B cell (primary cell): ENCODE results near the gene HEBP1. TPM values are rescaled to one million over a fixed set of nuclear protein-coding genes. Genes with fewer than 3 reads are reported as not detected.

ENCODE experiments used
- ATAC-seq: fragments of 200-7000 bp; cut with Tn5 transposase; one replicate; pipeline ENCODE4 v1.10.0; 2021; ENCODE audit warnings: low read depth, mild to moderate bottlenecking, moderate number of reproducible peaks, moderate library complexity
- CTCF ChIA-PET: fragments of 350-600 bp; sonication (Branson Sonifier 250); formaldehyde crosslinking; loops from one replicate; lab custom pipeline; 2021; ENCODE audit warnings: antibody characterized with exemption, inconsistent platforms; lab: Charles Lee
- POLR2A ChIA-PET: fragments of 350-600 bp; sonication (Branson Sonifier 250); formaldehyde crosslinking; loops from one replicate; lab custom pipeline; 2021; ENCODE audit warnings: antibody characterized with exemption; lab: Charles Lee
- DNase-seq: peaks from one replicate; pipeline ENCODE4 v3.0.0; 2013
- H2AFZ ChIP-seq: 2 replicates; pipeline ENCODE4 v1.6.1; 2012; ENCODE audit warnings: mild to moderate bottlenecking, low read depth, low read length; ENCODE audit not compliant: insufficient read depth, poor library complexity, severe bottlenecking
- H3K27ac ChIP-seq, 2 donors: 1 replicate in 1 of 2; 2 replicates in 1 of 2; pipeline ENCODE4 v1.5.1; 2012 to 2013; ENCODE audit warnings: low read length in 2 of 2, mild to moderate bottlenecking in 2 of 2, moderate library complexity in 1 of 2
- H3K27me3 ChIP-seq, 4 experiments: fragments of 200-600 bp in 1 of 4; sonication (generic) in 1 of 4; replicated peaks in 1 of 4; 1 replicate in 2 of 4; 2 replicates in 2 of 4; pipeline versions ENCODE4 v1.6.1 to v1.7.0; 2013 to 2016; ENCODE audit warnings: low read length in 3 of 4, mild to moderate bottlenecking in 2 of 4, mixed read lengths in 1 of 4, moderate library complexity in 1 of 4; ENCODE audit not compliant: insufficient read depth in 4 of 4, control insufficient read depth in 3 of 4; ENCODE audit errors: control extremely low read depth in 1 of 4
- H3K36me3 ChIP-seq, 2 experiments: replicated peaks in 1 of 2; 1 replicate in 1 of 2; 2 replicates in 1 of 2; pipeline versions ENCODE4 v1.6.1 to v1.7.1; 2013; ENCODE audit warnings: low read length in 1 of 2; ENCODE audit not compliant: insufficient read depth in 2 of 2, control insufficient read depth in 1 of 2; ENCODE audit errors: control extremely low read depth in 1 of 2, extremely low read depth in 1 of 2
- H3K4me1 ChIP-seq, 2 donors: fragments of 200-600 bp in 1 of 2; sonication (generic) in 1 of 2; 1 replicate in 1 of 2; 2 replicates in 1 of 2; pipeline versions ENCODE4 v1.5.1 to v1.6.1; 2013 to 2017; ENCODE audit warnings: low read length in 2 of 2; ENCODE audit not compliant: control insufficient read depth in 2 of 2, insufficient read depth in 2 of 2
- H3K4me2 ChIP-seq: replicated peaks from 2 replicates; pipeline ENCODE3; 2012; ENCODE audit warnings: mild to moderate bottlenecking, low read depth, low read length; ENCODE audit not compliant: poor library complexity, severe bottlenecking
- H3K4me3 ChIP-seq, 5 experiments: fragments of 200-600 bp in 1 of 5; sonication (generic) in 1 of 5; 1 replicate in 3 of 5; 2 replicates in 2 of 5; pipeline versions ENCODE4 v1.5.1 to v1.7.0; 2011 to 2016; ENCODE audit warnings: low read length in 4 of 5, mild to moderate bottlenecking in 4 of 5, low read depth in 2 of 5, control low read depth in 1 of 5, moderate library complexity in 1 of 5; ENCODE audit not compliant: insufficient read depth in 1 of 5; ENCODE audit errors: control extremely low read depth in 1 of 5, extremely low read depth in 1 of 5
- H3K79me2 ChIP-seq: fragments of 200-600 bp; sonication (generic); one replicate; pipeline ENCODE4 v1.6.0; 2016; ENCODE audit warnings: low read length; ENCODE audit not compliant: control insufficient read depth, insufficient read depth
- H3K9ac ChIP-seq: fragments of 200-600 bp; sonication (generic); 2 replicates; pipeline ENCODE4 v1.6.1; 2017; ENCODE audit warnings: mild to moderate bottlenecking, low read length, moderate library complexity
- H3K9me3 ChIP-seq, 3 donors: one replicate each; pipeline versions ENCODE4 v1.6.1 to v1.7.1; 2013; ENCODE audit warnings: low read length in 2 of 3; ENCODE audit not compliant: control insufficient read depth in 2 of 3, insufficient read depth in 1 of 3; ENCODE audit errors: control extremely low read depth in 1 of 3
- H4K20me1 ChIP-seq: 2 replicates; pipeline ENCODE4 v1.6.0; 2012; ENCODE audit warnings: mild to moderate bottlenecking, low read length; ENCODE audit not compliant: insufficient read depth, control insufficient read depth, poor library complexity, severe bottlenecking
- H3K27ac Mint-ChIP-seq: one replicate; pipeline ENCODE4 v1.8.0; 2021; ENCODE audit warnings: mixed read lengths
- H3K27me3 Mint-ChIP-seq: one replicate; pipeline ENCODE4 v1.8.0; 2021; ENCODE audit warnings: mixed read lengths
- H3K4me1 Mint-ChIP-seq: one replicate; pipeline ENCODE4 v1.8.0; 2021; ENCODE audit warnings: mixed read lengths
- H3K4me3 Mint-ChIP-seq: one replicate; pipeline ENCODE4 v1.8.0; 2021; ENCODE audit warnings: mixed read lengths
- H3K9me3 Mint-ChIP-seq: one replicate; pipeline ENCODE4 v1.8.0; 2022; ENCODE audit warnings: mixed read lengths; ENCODE audit not compliant: insufficient read depth
- CTCF ChIP-seq: fragments of 200-600 bp; IDR thresholded peaks from one replicate; pipeline ENCODE4 v1.8.0; 2022; ENCODE audit warnings: antibody characterized with exemption, mild to moderate bottlenecking
- EZH2 ChIP-seq: IDR thresholded peaks from 2 replicates; pipeline ENCODE4 v1.6.1; 2012; ENCODE audit warnings: borderline replicate concordance, low read depth, mild to moderate bottlenecking, moderate library complexity, low read length; ENCODE audit not compliant: insufficient read depth, poor library complexity, severe bottlenecking
- WGBS: methylation state at CpG from one replicate; pipeline ENCODE4 v1.1.5; 2013; ENCODE audit warnings: missing lambda C conversion rate; ENCODE audit not compliant: insufficient coverage; 5-methylcytosine and 5-hydroxymethylcytosine counted together
- intact Hi-C: fragments of 100-400 bp; cut with micrococcal nuclease; formaldehyde crosslinking; loops from one replicate; pipeline ENCODE4 v1.10.0; 2022
- polyA plus RNA-seq: library from polyadenylated mRNA; depleted of rRNA; stranded (reverse); fragments of >200 nt; gene quantifications from 2 replicates; pipeline ENCODE4 v1.2.3, GENCODE V29; 2012
- total RNA-seq, 2 donors: library from RNA; stranded (reverse); fragments of 120-200 nt in 1 of 2; gene quantifications; 1 replicate in 1 of 2; 2 replicates in 1 of 2; pipeline versions ENCODE4 v1.2.3 to v1.2.4, GENCODE V29; 2013 to 2022

Gene HEBP1
- total and polyA plus RNA-seq, 2 donors (not counting 1 experiment from before 2014, with no cell fraction given) = 6.0 to 14.5 TPM

GRCh38 chr12:12999271-12999958, 650 bp downstream of the HEBP1 start:
- TF ChIP-seq EZH2 (no peak), CTCF (no peak)
- Histone ChIP-seq H3K4me2 (peak overlapping the region; percentile 98), H3K27ac (peak overlapping the region in 1 of 2 donors; percentile 59), H4K20me1 (no peaks in the 10 kb centered on the region), H3K9me3 (no peaks in the 10 kb centered on the region), H3K36me3 (no peaks in the 10 kb centered on the region), H3K9ac (peak overlapping the region; percentile 80), H3K27me3 (peaks cover 0 to 3% (median 0%) of the 10 kb centered on the region in 4 experiments), H3K4me1 (peaks cover 11 to 20% of the 10 kb centered on the region in 2 donors), H3K79me2 (no peaks in the 10 kb centered on the region), H3K4me3 (peak overlapping the region; percentile 34 to 82 (median 62)), H2AFZ (peak overlapping the region; percentile 97)
- no peak for ATAC-seq
- Mint-ChIP-seq H3K27me3 (no peaks in the 10 kb centered on the region), H3K4me1 (peaks cover 29% of the 10 kb centered on the region), H3K4me3 (peak overlapping the region; percentile 90), H3K9me3 (no peaks in the 10 kb centered on the region), H3K27ac (peak overlapping the region; percentile 80)
- ChIA-PET POLR2A (no interaction called here), CTCF (interaction anchor here (1.3 kb wide), 1 partner anchor 191 kb away, joined by 3 read pairs; no protein-coding TSS in a partner anchor)
- WGBS = 72% methylated on average over 16 of the region's 22 CpGs
- DNase-seq = no peak
- intact Hi-C loops = no loop called here

GRCh38 chr12:12998248-12998647, 1.8 kb downstream of the HEBP1 start:
- Histone ChIP-seq H2AFZ (no peak overlapping the region), H3K27ac (no peak overlapping the region), H3K9me3 (no peaks in the 10 kb centered on the region), H3K27me3 (peaks cover 0 to 3% (median 0%) of the 10 kb centered on the region in 4 experiments), H4K20me1 (no peaks in the 10 kb centered on the region), H3K9ac (no peak overlapping the region), H3K36me3 (no peaks in the 10 kb centered on the region), H3K4me1 (peaks cover 11 to 20% of the 10 kb centered on the region in 2 donors), H3K79me2 (no peaks in the 10 kb centered on the region), H3K4me3 (no peak overlapping the region), H3K4me2 (no peak overlapping the region)
- ATAC-seq (no peak), DNase-seq (no peak)
- TF ChIP-seq EZH2 = no peak
- TF ChIP-seq CTCF = no peak
- CTCF ChIA-PET = interaction anchor here (1.3 to 1.5 kb wide), 2 partner anchors 189 to 214 kb away, joined by 3 to 5 read pairs; no protein-coding TSS in a partner anchor
- no peak overlapping the region for H3K4me3 Mint-ChIP-seq
- intact Hi-C loops = no loop called here
- H3K4me1 Mint-ChIP-seq = peaks cover 31% of the 10 kb centered on the region
- POLR2A ChIA-PET = interaction anchor here (0.6 kb wide), 1 partner anchor 273 kb away, joined by 5 read pairs; no protein-coding TSS in a partner anchor
- WGBS = 94% methylated on average over 2 of the region's 4 CpGs
- no peak overlapping the region for H3K27ac Mint-ChIP-seq
- no peaks in the 10 kb centered on the region for H3K27me3 Mint-ChIP-seq
- no peaks in the 10 kb centered on the region for H3K9me3 Mint-ChIP-seq
